WTC11 (cell line): Measurements from ENCODE around the gene POC1A. TPM values are rescaled to one million over a fixed set of nuclear protein-coding genes. Genes with fewer than 3 reads are reported as not detected.

Experiments used
- ATAC-seq: fragments of 200-7000 bp; cut with Tn5 transposase; 2 replicates; pipeline ENCODE4 v1.10.0; 2021; ENCODE audit warnings: mild to moderate bottlenecking, moderate library complexity
- CTCF ChIA-PET: fragments of 300-600 bp; sonication (Branson Sonifier 250); formaldehyde crosslinking; loops from one replicate; lab custom pipeline; 2021; ENCODE audit warnings: antibody characterized with exemption; lab: Charles Lee
- POLR2A ChIA-PET: fragments of 350-600 bp; sonication (Branson Sonifier 250); formaldehyde crosslinking; loops from one replicate; lab custom pipeline; 2021; ENCODE audit warnings: antibody characterized with exemption; lab: Charles Lee
- DNase-seq: peaks from one replicate; pipeline ENCODE4 v3.0.0; 2021; ENCODE audit warnings: low spot score
- H3K27ac Mint-ChIP-seq: 2 replicates; pipeline ENCODE4 v1.8.0; 2021; ENCODE audit warnings: mixed read lengths
- H3K27me3 Mint-ChIP-seq: 2 replicates; pipeline ENCODE4 v1.8.0; 2021; ENCODE audit warnings: low read depth, mild to moderate bottlenecking, moderate library complexity, mixed read lengths
- H3K36me3 Mint-ChIP-seq: 2 replicates; pipeline ENCODE4 v1.8.0; 2021; ENCODE audit warnings: mixed read lengths
- H3K4me1 Mint-ChIP-seq: 2 replicates; pipeline ENCODE4 v1.8.0; 2022; ENCODE audit warnings: mixed read lengths
- H3K4me3 Mint-ChIP-seq: 2 replicates; pipeline ENCODE4 v1.8.0; 2021; ENCODE audit warnings: mild to moderate bottlenecking, moderate library complexity, mixed read lengths
- H3K9me3 Mint-ChIP-seq: 2 replicates; pipeline ENCODE4 v1.8.0; 2021; ENCODE audit warnings: mixed read lengths
- ETV6 ChIP-seq: sonication (generic); formaldehyde crosslinking; IDR thresholded peaks from 2 replicates; pipeline ENCODE4 v1.8.1; 2022; ENCODE audit warnings: mild to moderate bottlenecking, missing genetic modification reagents
- FOXP1 ChIP-seq: sonication (generic); formaldehyde crosslinking; IDR thresholded peaks from 2 replicates; pipeline ENCODE4 v1.8.0; 2022; ENCODE audit warnings: missing genetic modification reagents, mild to moderate bottlenecking, moderate library complexity, borderline replicate concordance
- GRHL2 ChIP-seq: fragments of 250-450 bp; sonication (Bioruptor Pico); IDR thresholded peaks from 2 replicates; pipeline ENCODE4 v1.8.0; 2022; ENCODE audit warnings: mild to moderate bottlenecking, moderate library complexity; ENCODE audit not compliant: insufficient replicate concordance, severe bottlenecking
- RELA ChIP-seq: sonication (generic); formaldehyde crosslinking; IDR thresholded peaks from 2 replicates; pipeline ENCODE4 v1.8.1; 2022; ENCODE audit warnings: missing genetic modification reagents, mild to moderate bottlenecking, borderline replicate concordance
- RORB ChIP-seq: fragments of 250-450 bp; sonication (Bioruptor Pico); IDR thresholded peaks from 2 replicates; pipeline ENCODE4 v1.9.0; 2021; ENCODE audit warnings: mild to moderate bottlenecking
- SMAD4 ChIP-seq: sonication (generic); formaldehyde crosslinking; IDR thresholded peaks from 2 replicates; pipeline ENCODE4 v1.8.0; 2022; ENCODE audit warnings: mild to moderate bottlenecking, missing genetic modification reagents
- ZNF263 ChIP-seq: sonication (generic); formaldehyde crosslinking; IDR thresholded peaks from 2 replicates; pipeline ENCODE4 v1.8.1; 2022; ENCODE audit warnings: low read depth, mild to moderate bottlenecking, moderate library complexity, missing genetic modification reagents
- total RNA-seq: library from RNA; stranded (reverse); gene quantifications from 3 replicates; pipeline ENCODE4 v1.2.3, GENCODE V29; 2021
- TF ChIP-seq, protein P1 (sequence below): fragments of 250-450 bp; sonication (Bioruptor Pico); IDR thresholded peaks from 2 replicates; pipeline ENCODE4 v1.9.0; 2021; ENCODE audit warnings: moderate library complexity, mild to moderate bottlenecking, inconsistent platforms, borderline replicate concordance
- TF ChIP-seq, protein P2 (sequence below): fragments of 200-600 bp; IDR thresholded peaks from 2 replicates; pipeline ENCODE4 v1.8.0; 2022; ENCODE audit warnings: antibody characterized with exemption
- TF ChIP-seq, protein P3 (sequence below): sonication (generic); formaldehyde crosslinking; IDR thresholded peaks from 2 replicates; pipeline ENCODE4 v1.8.1; 2022; ENCODE audit warnings: low read depth, mild to moderate bottlenecking, moderate library complexity, missing genetic modification reagents, borderline replicate concordance
- TF ChIP-seq, protein P4 (sequence below): sonication (generic); formaldehyde crosslinking; IDR thresholded peaks from 2 replicates; pipeline ENCODE4 v1.8.0; 2022; ENCODE audit warnings: mild to moderate bottlenecking, missing genetic modification reagents
- TF ChIP-seq, protein P5 (sequence below): sonication (generic); formaldehyde crosslinking; IDR thresholded peaks from 2 replicates; pipeline ENCODE4 v1.8.0; 2023; ENCODE audit warnings: missing genetic modification reagents, mild to moderate bottlenecking, borderline replicate concordance
- TF ChIP-seq, protein P6 (sequence below): sonication (generic); formaldehyde crosslinking; conservative IDR thresholded peaks from 2 replicates; pipeline ENCODE4 v1.8.1; 2022; ENCODE audit warnings: mild to moderate bottlenecking, missing genetic modification reagents
- TF ChIP-seq, protein P7 (sequence below): sonication (generic); formaldehyde crosslinking; IDR thresholded peaks from 2 replicates; pipeline ENCODE4 v1.8.1; 2022; ENCODE audit warnings: low read depth, missing genetic modification reagents, borderline replicate concordance
- TF ChIP-seq, protein P8 (sequence below): fragments of 250-450 bp; sonication (Bioruptor Pico); IDR thresholded peaks from 2 replicates; pipeline ENCODE4 v1.9.0; 2021; ENCODE audit warnings: mild to moderate bottlenecking

The POC1A gene
- total RNA-seq, 1 experiment from 2014 or later: 31.3 TPM

DNA sequence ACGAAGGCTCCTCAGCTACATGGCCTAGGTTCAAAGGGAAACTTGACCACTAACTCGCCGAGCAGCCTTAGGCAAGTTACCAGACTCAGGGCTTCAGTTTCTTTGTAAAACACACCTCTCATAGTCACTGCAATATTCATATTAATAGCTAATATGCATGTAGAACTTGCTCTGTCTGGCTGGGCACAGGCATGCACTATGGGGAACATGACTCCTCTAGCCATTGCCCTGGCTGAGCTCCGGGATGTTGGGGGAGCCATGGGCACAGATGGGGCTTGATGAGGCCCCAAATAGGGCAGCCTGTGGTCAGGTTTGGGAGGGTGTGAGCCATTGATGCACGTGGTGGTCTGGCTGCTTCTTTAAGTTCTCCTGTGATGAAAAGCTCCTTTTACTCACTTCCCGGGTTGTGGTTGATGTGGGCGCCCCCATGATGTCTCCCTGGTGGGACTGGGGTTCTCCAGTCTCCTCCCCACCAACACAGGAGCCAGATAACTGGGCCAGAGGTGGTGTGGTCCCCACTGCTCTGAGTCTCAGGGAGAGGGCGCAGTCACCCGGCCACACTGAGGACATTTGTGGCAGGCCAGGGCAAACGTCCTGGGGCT is 68.4 kb downstream of the POC1A start:
- Mint-ChIP-seq H3K27ac (no peak overlapping the region), H3K9me3 (no peaks in the 10 kb centered on the region), H3K4me3 (no peak overlapping the region), H3K4me1 (no peaks in the 10 kb centered on the region), H3K36me3 (no peaks in the 10 kb centered on the region), H3K27me3 (no peaks in the 10 kb centered on the region)
- TF ChIP-seq SMAD4 (no peak), ETV6 (no peak)
- TF ChIP-seq, protein P1, sequence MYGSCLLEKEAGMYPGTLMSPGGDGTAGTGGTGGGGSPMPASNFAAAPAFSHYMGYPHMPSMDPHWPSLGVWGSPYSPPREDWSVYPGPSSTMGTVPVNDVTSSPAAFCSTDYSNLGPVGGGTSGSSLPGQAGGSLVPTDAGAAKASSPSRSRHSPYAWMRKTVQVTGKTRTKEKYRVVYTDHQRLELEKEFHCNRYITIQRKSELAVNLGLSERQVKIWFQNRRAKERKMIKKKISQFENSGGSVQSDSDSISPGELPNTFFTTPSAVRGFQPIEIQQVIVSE: no peak
- DNase-seq (no peak), ATAC-seq (no peak)
- ChIA-PET POLR2A (no interaction called here), CTCF (interaction anchor here (1.4 to 4.3 kb wide), 5 partner anchors 22 to 82 kb away, joined by 3 to 37 read pairs (median 6); no protein-coding TSS in a partner anchor)

DNA sequence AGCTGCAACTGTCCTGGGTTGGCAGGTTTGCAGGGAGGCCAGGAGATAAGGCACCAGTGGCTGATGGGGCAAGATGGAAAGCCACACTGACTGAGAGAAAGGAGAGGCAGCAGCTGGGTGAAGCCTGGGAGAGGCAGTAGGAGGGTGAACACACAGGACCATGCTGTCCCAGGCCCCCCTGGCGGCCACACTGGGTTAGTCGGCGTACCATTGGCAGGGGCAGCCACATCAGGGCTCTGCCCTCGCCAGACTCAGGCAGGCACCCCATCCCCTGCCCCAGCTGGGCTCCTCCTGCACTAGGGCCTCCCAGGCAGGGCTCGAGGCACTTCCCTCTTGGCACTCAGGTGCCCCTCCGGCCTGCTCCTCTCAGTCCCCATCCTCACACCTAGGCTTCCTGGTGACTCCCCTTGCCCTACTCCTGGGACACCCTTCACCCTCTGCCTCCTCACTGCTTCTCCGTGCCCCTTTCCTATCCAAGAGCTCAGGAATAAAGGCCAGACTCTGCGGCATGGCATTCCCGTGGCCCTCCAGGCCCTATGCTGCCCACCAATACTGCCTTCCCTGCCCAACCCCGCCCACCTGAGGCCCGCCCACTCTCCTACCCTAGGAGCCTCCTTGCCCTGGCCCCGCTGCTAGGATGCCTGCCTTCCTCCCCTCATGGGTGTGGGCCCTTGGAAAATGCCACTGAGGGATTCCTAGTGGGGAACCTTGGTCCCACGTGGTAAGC is 69.1 kb downstream of the POC1A start:
- TF ChIP-seq, protein P2, sequence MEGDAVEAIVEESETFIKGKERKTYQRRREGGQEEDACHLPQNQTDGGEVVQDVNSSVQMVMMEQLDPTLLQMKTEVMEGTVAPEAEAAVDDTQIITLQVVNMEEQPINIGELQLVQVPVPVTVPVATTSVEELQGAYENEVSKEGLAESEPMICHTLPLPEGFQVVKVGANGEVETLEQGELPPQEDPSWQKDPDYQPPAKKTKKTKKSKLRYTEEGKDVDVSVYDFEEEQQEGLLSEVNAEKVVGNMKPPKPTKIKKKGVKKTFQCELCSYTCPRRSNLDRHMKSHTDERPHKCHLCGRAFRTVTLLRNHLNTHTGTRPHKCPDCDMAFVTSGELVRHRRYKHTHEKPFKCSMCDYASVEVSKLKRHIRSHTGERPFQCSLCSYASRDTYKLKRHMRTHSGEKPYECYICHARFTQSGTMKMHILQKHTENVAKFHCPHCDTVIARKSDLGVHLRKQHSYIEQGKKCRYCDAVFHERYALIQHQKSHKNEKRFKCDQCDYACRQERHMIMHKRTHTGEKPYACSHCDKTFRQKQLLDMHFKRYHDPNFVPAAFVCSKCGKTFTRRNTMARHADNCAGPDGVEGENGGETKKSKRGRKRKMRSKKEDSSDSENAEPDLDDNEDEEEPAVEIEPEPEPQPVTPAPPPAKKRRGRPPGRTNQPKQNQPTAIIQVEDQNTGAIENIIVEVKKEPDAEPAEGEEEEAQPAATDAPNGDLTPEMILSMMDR: peak; percentile 51
- TF ChIP-seq RORB (CRISPR knock-in tag): no peak
- ATAC-seq (peak; percentile 86), DNase-seq (peak; percentile 46)
- CTCF ChIA-PET: interaction anchor here (0.6 to 4.3 kb wide), 8 partner anchors 21 to 82 kb away, joined by 3 to 37 read pairs (median 4); no protein-coding TSS in a partner anchor
- Mint-ChIP-seq H3K4me3 (no peak overlapping the region), H3K9me3 (no peaks in the 10 kb centered on the region), H3K4me1 (no peaks in the 10 kb centered on the region), H3K36me3 (no peaks in the 10 kb centered on the region), H3K27ac (no peak overlapping the region), H3K27me3 (no peaks in the 10 kb centered on the region)
- POLR2A ChIA-PET: interaction anchor here (0.8 kb wide), 1 partner anchor 75 kb away, joined by 3 read pairs; no protein-coding TSS in a partner anchor

DNA sequence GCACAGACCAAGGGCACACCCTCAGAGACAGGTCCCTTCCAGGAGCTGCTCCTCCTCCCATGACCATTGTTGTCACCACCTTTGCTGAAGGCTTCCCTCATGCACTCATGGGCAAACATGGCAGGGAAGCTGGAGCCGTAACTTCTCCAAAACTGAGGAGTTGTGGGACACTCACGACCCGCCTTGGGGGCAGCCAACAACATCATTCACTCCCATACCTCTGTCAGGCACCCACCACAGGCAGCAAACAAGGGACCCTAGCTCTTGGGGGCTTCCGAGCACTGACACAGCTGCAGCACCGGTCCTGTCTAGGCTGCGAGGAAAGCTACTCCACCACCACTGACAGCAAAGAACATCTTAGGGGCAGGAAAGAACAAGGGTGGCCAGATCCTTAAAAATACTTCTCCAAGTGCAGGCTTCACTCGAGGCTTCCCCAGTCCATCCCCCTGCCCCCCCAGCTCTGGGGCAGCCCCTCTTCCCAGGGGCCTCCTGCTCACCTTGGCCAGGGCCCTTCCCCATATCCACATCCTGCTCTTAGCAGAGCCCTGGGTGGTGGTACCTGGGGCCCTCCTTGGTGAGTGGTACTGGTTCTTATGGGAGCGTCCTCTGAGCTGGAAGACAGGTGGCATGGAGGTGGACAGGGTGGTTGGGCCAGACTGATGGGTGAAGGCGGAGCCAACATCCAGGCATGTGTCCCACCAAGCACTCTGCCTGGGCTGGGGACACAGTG is 69.8 kb downstream of the POC1A start:
- H3K9me3 Mint-ChIP-seq: no peaks in the 10 kb centered on the region
- H3K4me1 Mint-ChIP-seq: no peaks in the 10 kb centered on the region
- ChIA-PET CTCF (interaction anchor here (0.6 to 4.3 kb wide), 8 partner anchors 21 to 81 kb away, joined by 3 to 37 read pairs (median 4); no protein-coding TSS in a partner anchor), POLR2A (interaction anchor here (0.8 kb wide), 1 partner anchor 75 kb away, joined by 3 read pairs; no protein-coding TSS in a partner anchor)
- no peaks in the 10 kb centered on the region for H3K36me3 Mint-ChIP-seq
- H3K27me3 Mint-ChIP-seq: no peaks in the 10 kb centered on the region
- H3K4me3 Mint-ChIP-seq: no peak overlapping the region
- DNase-seq (no peak), ATAC-seq (no peak; the same call in 1 of the 2 replicates)
- H3K27ac Mint-ChIP-seq: no peak overlapping the region
- no peak for TF ChIP-seq ZNF263 (CRISPR knock-in tag)
- no peak for TF ChIP-seq GRHL2 (CRISPR knock-in tag)
- TF ChIP-seq, protein P3, sequence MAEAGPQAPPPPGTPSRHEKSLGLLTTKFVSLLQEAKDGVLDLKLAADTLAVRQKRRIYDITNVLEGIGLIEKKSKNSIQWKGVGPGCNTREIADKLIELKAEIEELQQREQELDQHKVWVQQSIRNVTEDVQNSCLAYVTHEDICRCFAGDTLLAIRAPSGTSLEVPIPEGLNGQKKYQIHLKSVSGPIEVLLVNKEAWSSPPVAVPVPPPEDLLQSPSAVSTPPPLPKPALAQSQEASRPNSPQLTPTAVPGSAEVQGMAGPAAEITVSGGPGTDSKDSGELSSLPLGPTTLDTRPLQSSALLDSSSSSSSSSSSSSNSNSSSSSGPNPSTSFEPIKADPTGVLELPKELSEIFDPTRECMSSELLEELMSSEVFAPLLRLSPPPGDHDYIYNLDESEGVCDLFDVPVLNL (CRISPR knock-in tag): no peak
- TF ChIP-seq RELA (CRISPR knock-in tag): no peak
- TF ChIP-seq, protein P4, sequence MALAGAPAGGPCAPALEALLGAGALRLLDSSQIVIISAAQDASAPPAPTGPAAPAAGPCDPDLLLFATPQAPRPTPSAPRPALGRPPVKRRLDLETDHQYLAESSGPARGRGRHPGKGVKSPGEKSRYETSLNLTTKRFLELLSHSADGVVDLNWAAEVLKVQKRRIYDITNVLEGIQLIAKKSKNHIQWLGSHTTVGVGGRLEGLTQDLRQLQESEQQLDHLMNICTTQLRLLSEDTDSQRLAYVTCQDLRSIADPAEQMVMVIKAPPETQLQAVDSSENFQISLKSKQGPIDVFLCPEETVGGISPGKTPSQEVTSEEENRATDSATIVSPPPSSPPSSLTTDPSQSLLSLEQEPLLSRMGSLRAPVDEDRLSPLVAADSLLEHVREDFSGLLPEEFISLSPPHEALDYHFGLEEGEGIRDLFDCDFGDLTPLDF (CRISPR knock-in tag): no peak
- TF ChIP-seq, protein P5, sequence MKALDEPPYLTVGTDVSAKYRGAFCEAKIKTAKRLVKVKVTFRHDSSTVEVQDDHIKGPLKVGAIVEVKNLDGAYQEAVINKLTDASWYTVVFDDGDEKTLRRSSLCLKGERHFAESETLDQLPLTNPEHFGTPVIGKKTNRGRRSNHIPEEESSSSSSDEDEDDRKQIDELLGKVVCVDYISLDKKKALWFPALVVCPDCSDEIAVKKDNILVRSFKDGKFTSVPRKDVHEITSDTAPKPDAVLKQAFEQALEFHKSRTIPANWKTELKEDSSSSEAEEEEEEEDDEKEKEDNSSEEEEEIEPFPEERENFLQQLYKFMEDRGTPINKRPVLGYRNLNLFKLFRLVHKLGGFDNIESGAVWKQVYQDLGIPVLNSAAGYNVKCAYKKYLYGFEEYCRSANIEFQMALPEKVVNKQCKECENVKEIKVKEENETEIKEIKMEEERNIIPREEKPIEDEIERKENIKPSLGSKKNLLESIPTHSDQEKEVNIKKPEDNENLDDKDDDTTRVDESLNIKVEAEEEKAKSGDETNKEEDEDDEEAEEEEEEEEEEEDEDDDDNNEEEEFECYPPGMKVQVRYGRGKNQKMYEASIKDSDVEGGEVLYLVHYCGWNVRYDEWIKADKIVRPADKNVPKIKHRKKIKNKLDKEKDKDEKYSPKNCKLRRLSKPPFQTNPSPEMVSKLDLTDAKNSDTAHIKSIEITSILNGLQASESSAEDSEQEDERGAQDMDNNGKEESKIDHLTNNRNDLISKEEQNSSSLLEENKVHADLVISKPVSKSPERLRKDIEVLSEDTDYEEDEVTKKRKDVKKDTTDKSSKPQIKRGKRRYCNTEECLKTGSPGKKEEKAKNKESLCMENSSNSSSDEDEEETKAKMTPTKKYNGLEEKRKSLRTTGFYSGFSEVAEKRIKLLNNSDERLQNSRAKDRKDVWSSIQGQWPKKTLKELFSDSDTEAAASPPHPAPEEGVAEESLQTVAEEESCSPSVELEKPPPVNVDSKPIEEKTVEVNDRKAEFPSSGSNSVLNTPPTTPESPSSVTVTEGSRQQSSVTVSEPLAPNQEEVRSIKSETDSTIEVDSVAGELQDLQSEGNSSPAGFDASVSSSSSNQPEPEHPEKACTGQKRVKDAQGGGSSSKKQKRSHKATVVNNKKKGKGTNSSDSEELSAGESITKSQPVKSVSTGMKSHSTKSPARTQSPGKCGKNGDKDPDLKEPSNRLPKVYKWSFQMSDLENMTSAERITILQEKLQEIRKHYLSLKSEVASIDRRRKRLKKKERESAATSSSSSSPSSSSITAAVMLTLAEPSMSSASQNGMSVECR (CRISPR knock-in tag): no peak
- TF ChIP-seq, protein P6, sequence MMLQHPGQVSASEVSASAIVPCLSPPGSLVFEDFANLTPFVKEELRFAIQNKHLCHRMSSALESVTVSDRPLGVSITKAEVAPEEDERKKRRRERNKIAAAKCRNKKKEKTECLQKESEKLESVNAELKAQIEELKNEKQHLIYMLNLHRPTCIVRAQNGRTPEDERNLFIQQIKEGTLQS: no peak
- TF ChIP-seq FOXP1 (CRISPR knock-in tag): no peak
- TF ChIP-seq, protein P7, sequence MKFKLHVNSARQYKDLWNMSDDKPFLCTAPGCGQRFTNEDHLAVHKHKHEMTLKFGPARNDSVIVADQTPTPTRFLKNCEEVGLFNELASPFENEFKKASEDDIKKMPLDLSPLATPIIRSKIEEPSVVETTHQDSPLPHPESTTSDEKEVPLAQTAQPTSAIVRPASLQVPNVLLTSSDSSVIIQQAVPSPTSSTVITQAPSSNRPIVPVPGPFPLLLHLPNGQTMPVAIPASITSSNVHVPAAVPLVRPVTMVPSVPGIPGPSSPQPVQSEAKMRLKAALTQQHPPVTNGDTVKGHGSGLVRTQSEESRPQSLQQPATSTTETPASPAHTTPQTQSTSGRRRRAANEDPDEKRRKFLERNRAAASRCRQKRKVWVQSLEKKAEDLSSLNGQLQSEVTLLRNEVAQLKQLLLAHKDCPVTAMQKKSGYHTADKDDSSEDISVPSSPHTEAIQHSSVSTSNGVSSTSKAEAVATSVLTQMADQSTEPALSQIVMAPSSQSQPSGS (CRISPR knock-in tag): no peak
- TF ChIP-seq, protein P8, sequence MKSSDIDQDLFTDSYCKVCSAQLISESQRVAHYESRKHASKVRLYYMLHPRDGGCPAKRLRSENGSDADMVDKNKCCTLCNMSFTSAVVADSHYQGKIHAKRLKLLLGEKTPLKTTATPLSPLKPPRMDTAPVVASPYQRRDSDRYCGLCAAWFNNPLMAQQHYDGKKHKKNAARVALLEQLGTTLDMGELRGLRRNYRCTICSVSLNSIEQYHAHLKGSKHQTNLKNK: no peak
